GM21367 (cell line): ENCODE results near the gene MAP3K7CL.

ENCODE experiments used
- ATAC-seq: cut with Tn5 transposase; IDR thresholded peaks from one replicate; pipeline ENCODE4 v1.9.1; 2021; ENCODE audit not compliant: unreplicated experiment

MAP3K7CL gene

DNA sequence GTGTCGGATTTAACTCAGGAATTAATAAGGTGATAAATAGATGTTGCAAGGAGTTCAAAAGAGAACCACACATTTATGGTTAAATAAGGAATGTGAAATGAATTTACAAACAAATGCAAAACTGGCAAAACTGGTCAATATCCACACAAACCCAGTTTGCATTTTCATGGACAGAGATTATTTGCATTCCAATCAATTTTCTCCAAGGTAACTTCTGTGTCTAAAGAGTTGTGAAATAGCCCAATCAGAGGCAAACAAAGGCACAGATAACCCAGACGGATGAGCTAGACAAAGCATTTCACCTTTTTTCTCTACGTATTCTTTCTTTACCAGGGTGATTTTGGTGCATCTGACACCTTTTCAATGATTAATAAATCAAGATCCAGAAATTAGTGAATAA, 63.9 kb downstream of the MAP3K7CL start:
- no peak for ATAC-seq

GRCh38 chr21:29194847-29195246, 64.4 kb downstream of the MAP3K7CL start:
- ATAC-seq: no peak

GRCh38 chr21:29195981-29196669, 65.7 kb downstream of the MAP3K7CL start:
- peak; percentile 95 for ATAC-seq

DNA sequence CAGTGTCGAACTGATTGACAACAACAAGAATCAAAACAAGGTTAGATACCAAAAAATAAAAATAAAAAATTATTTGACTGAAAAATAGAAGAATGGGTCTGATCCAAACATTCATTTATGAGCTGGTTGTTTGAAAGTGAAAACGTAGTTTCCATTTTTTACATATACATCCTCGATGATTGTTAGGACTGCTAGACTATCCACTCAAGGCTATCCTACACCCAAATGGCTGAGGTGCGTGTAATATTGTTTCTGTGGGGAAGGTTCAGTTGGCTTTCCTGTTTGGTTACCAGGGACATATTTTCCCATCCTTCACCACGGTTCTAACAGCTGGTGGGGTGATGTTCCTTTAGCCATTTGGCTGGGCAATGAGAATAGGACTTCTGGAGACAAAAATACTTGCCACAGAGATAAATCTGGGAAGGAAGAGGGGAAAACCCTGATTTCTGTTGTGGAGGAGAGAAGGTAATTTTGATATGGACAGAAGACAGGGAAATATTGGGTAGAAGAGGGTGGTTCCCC, 66.3 kb downstream of the MAP3K7CL start:
- no peak for ATAC-seq

- no peak for ATAC-seq
Observed at GRCh38 chr21:29201186-29201585, 70.7 kb downstream of the MAP3K7CL start.

- ATAC-seq: no peak
Observed at GRCh38 chr21:29205009-29205408, 74.6 kb downstream of the MAP3K7CL start.

GRCh38 chr21:29205988-29206387, 75.5 kb downstream of the MAP3K7CL start:
- ATAC-seq: no peak

- no peak for ATAC-seq
Observed at GRCh38 chr21:29206445-29206844, 76.0 kb downstream of the MAP3K7CL start.

GRCh38 chr21:29207201-29207600, 76.8 kb downstream of the MAP3K7CL start:
- no peak for ATAC-seq

- ATAC-seq: no peak
Observed at GRCh38 chr21:29208044-29208681, 77.7 kb downstream of the MAP3K7CL start.

DNA sequence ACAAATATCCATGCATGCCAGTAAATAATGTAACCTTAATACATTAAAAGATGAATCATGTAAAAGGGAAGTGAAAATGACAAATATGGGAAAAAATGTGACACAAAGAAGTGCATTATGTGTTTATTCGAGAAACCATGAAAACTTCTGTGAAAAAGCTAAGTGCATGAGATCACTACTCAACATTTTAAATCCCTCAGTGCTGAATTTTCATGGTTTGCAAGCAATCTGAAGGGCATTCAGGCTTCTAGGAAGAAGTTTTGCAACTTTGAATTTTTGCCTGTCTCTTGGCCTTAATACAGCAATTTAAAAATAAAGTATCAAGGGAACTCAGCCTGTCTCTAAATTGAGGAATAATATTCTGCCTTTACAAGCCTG, 78.2 kb downstream of the MAP3K7CL start:
- no peak for ATAC-seq

- no peak for ATAC-seq
Observed at GRCh38 chr21:29209696-29210095, 79.3 kb downstream of the MAP3K7CL start.

- ATAC-seq: no peak
Observed at GRCh38 chr21:29211205-29211604, 80.8 kb downstream of the MAP3K7CL start.

DNA sequence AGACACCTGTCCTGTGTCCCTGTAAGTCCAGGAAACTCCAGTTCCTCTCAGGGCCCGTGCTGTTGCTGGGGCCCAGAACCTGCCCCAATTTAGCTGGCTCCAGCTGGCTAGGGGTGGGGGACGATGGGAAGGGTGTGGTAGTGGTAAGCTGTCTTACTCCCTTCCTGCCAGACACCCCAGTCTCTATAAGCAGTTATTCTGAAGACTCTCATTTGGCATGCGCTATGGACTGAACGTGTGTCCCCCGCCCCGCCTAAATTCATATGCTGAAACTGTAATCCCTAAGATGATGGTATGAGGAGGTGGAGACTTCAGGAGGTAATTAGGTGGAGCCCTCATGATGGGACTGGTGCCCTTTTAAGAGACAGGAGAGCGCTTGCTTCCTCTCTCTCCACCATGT, 82.0 kb downstream of the MAP3K7CL start:
- ATAC-seq: no peak

DNA sequence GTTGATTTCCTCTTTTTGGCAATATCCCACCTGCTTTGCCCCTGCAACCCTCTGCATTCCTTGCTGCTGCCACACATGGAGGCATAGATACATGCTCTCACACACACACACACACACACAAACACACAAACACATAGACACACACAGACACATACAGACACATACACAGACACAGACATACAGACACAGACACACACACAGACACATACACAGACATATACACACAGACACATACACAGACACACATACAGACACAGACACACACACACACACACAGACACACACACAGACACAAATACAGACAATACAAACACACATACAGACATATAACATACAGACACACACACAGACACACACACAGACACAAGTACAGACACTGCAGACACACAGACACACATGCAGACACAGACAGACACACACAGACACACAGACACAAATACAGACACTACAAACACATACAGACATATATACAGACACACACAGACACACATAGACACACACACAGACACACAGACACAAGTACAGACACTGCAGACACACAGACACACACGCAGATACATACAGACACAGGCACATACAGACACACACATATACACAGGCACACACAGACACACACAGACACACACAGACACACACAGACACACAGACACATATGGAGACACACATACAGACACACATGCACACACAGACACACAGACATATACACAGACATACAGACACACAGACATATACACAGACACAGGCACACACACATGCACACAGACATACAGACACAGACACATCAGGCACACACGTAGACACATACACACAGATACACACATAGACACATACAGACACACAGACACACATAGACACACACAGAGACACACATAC, 83.3 kb downstream of the MAP3K7CL start:
- no peak for ATAC-seq

GRCh38 chr21:29215709-29216108, 85.3 kb downstream of the MAP3K7CL start:
- ATAC-seq: no peak

- no peak for ATAC-seq
Observed at GRCh38 chr21:29217818-29218291, 87.4 kb downstream of the MAP3K7CL start.

DNA sequence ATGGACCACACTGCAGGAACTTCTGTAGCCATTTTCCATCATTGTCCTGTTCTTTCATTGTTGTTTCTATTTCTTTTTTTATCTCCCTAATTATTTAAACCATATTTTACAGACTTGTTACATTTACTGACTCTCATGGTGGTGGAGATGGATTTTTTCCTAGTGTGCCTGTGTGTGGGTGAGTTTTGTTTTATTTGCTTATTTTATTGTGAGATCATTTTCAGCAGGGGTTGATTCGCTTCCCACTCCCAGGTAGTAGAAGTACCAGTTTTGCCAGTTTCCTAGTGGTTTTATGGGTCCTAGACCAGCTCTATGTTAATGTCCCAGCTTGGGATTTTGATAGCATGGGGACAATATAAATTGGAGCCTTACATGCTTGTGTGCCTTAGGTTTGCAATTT, 88.3 kb downstream of the MAP3K7CL start:
- ATAC-seq: no peak

DNA sequence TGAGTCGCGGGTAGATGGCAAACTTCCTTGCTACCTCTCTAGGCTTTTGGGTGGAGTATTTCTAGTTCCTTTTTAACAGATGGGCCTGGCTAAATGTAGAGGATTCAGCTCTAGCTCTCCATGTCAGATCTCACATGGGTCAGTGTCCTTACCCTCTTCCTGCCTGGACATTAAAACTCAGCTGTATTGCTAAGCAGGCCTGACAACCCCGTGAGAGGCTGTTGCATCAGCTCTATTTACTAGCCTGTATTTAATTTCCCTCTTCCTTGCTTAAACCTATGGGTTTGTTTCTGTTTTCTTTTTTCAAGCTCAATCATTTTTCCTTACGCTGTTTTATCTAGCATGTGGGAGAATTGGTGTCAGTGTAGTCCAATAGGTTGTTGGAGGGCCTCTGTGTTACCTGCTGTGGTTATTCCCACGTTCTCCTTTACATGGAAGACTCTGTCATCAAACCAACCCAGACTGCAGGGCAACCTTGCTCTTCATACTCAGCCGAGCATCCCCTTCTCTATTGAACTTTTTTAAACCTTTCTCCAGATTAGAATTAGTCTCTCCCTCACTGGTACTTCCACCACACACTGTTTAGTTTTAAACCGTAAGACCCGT, 88.8 kb downstream of the MAP3K7CL start:
- no peak for ATAC-seq

GRCh38 chr21:29221253-29221744, 90.9 kb downstream of the MAP3K7CL start:
- no peak for ATAC-seq

- ATAC-seq: no peak
Observed at GRCh38 chr21:29224006-29224405, 93.6 kb downstream of the MAP3K7CL start.
